K562 (cell line): ENCODE results near the gene PLEKHM2. TPM values are rescaled to one million over a fixed set of nuclear protein-coding genes. Genes with fewer than 3 reads are reported as not detected.
A peak's percentile ranks its signal among the peaks of the same experiment; 100 is the strongest.

Experiments used
- BMI1 ChIP-seq: fragments of 150-350 bp; IDR thresholded peaks from 2 replicates; pipeline ENCODE4 v1.6.1; 2014; ENCODE audit warnings: low read length
- CBFB ChIP-seq: sonication (generic); formaldehyde crosslinking; IDR thresholded peaks from 2 replicates; pipeline ENCODE4 v1.4.0; 2020; ENCODE audit warnings: mild to moderate bottlenecking, missing genetic modification reagents
- CBX5 ChIP-seq: IDR thresholded peaks from 2 replicates; pipeline ENCODE4 v1.6.1; 2014; ENCODE audit warnings: low read depth, borderline replicate concordance
- ELF1 ChIP-seq: fragments of 200-800 bp; sonication (Bioruptor generic); IDR thresholded peaks from 2 replicates; pipeline ENCODE4 v1.6.1; 2016; ENCODE audit warnings: missing genetic modification characterization, missing compliant biosample characterization
- GATAD2B ChIP-seq: fragments of 450-650 bp; IDR thresholded peaks from 2 replicates; pipeline ENCODE4 v1.6.1; 2017; ENCODE audit warnings: mild to moderate bottlenecking, borderline replicate concordance
- HOXB6 ChIP-seq: fragments of 250-450 bp; sonication (Bioruptor Pico); IDR thresholded peaks from 2 replicates; pipeline ENCODE4 v1.5.1; 2022; ENCODE audit warnings: mild to moderate bottlenecking, borderline replicate concordance
- IRF9 ChIP-seq: fragments of 450-650 bp; IDR thresholded peaks from 2 replicates; pipeline ENCODE4 v1.6.1; 2016; ENCODE audit warnings: missing biosample characterization, missing genetic modification characterization
- JUNB ChIP-seq: fragments of 450-650 bp; formaldehyde crosslinking; conservative IDR thresholded peaks from 2 replicates; pipeline ENCODE4 v1.4.0; 2020; ENCODE audit warnings: mild to moderate bottlenecking
- JUND ChIP-seq, 2 experiments: IDR thresholded peaks; 2 replicates in 1 of 2; 3 replicates in 1 of 2; pipeline ENCODE4 v1.6.1; 2011; ENCODE audit warnings: borderline replicate concordance in 2 of 2, low read depth in 2 of 2, low read length in 2 of 2, improper control_type of control experiment in 1 of 2, missing biosample characterization in 1 of 2, missing genetic modification characterization in 1 of 2, missing genetic modification reagents in 1 of 2
- MIER1 ChIP-seq: fragments of 450-650 bp; IDR thresholded peaks from 2 replicates; pipeline ENCODE4 v1.6.1; 2016; ENCODE audit warnings: antibody characterized with exemption, mild to moderate bottlenecking, low read depth
- MYC ChIP-seq, 2 experiments: fragments of 250-450 bp in 1 of 2; sonication (Bioruptor Pico) in 1 of 2; IDR thresholded peaks; 2 replicates each; pipeline versions ENCODE4 v1.5.1 to v1.6.1; 2012 to 2021; ENCODE audit warnings: low read depth in 2 of 2, borderline replicate concordance in 1 of 2, improper control_type of control experiment in 1 of 2, low read length in 1 of 2, mild to moderate bottlenecking in 1 of 2, moderate library complexity in 1 of 2
- MYNN ChIP-seq, 2 experiments: sonication (generic); formaldehyde crosslinking in 1 of 2; IDR thresholded peaks; 2 replicates each; pipeline versions ENCODE4 v1.5.0 to v1.6.1; 2016 to 2020; ENCODE audit warnings: antibody characterized with exemption in 1 of 2, missing genetic modification reagents in 1 of 2
- PHF20 ChIP-seq: fragments of 450-650 bp; IDR thresholded peaks from 2 replicates; pipeline ENCODE4 v1.6.1; 2018; ENCODE audit not compliant: partially characterized antibody
- PHF21A ChIP-seq: fragments of 450-650 bp; IDR thresholded peaks from 2 replicates; pipeline ENCODE4 v1.6.1; 2017; ENCODE audit warnings: low read depth, borderline replicate concordance
- RBFOX2 ChIP-seq: fragments of 200-400 bp; formaldehyde crosslinking; IDR thresholded peaks from 2 replicates; pipeline ENCODE4 v1.6.1; 2017; ENCODE audit warnings: low read depth, mild to moderate bottlenecking, low read length, moderate library complexity
- SFPQ ChIP-seq: fragments of 200-400 bp; formaldehyde crosslinking; IDR thresholded peaks from 2 replicates; pipeline ENCODE4 v1.6.1; 2017; ENCODE audit warnings: mild to moderate bottlenecking, low read depth, low read length, moderate library complexity
- SMARCC2 ChIP-seq: fragments of 450-650 bp; IDR thresholded peaks from 2 replicates; pipeline ENCODE4 v1.6.1; 2017; ENCODE audit warnings: antibody characterized with exemption, moderate library complexity, mild to moderate bottlenecking, low read depth
- SRSF1 ChIP-seq: fragments of 200-400 bp; formaldehyde crosslinking; IDR thresholded peaks from 2 replicates; pipeline ENCODE4 v1.6.1; 2017; ENCODE audit warnings: mild to moderate bottlenecking, low read depth, low read length, moderate library complexity
- SRSF3 ChIP-seq: fragments of 200-400 bp; formaldehyde crosslinking; IDR thresholded peaks from 2 replicates; pipeline ENCODE4 v1.6.1; 2016; ENCODE audit warnings: mild to moderate bottlenecking, low read length, moderate library complexity; ENCODE audit not compliant: insufficient read depth
- ZFP1 ChIP-seq: fragments of 450-650 bp; formaldehyde crosslinking; IDR thresholded peaks from 2 replicates; pipeline ENCODE4 v1.4.0; 2020; ENCODE audit warnings: mild to moderate bottlenecking, mixed read lengths
- ZNF197 ChIP-seq: fragments of 200-800 bp; sonication (Bioruptor generic); IDR thresholded peaks from 2 replicates; pipeline ENCODE4 v1.6.1; 2016; ENCODE audit warnings: low read depth, missing genetic modification characterization, missing compliant biosample characterization
- ZNF282 ChIP-seq: sonication (generic); formaldehyde crosslinking; IDR thresholded peaks from 2 replicates; pipeline ENCODE4 v1.8.1; 2023; ENCODE audit warnings: missing genetic modification reagents
- ZNF707 ChIP-seq: fragments of 250-450 bp; sonication (Bioruptor Pico); conservative IDR thresholded peaks from 2 replicates; pipeline ENCODE4 v1.8.0; 2022; ENCODE audit warnings: inconsistent platforms, mild to moderate bottlenecking, moderate library complexity
- polyA plus RNA-seq, 8 experiments: library from polyadenylated mRNA; depleted of rRNA in 4 of 8; stranded (reverse) in 5 of 8; unstranded in 3 of 8; fragments of >200 nt; fragmentation: Nextera tagmentation in 2 of 8; fragmentation: Illumina TruSeq in 1 of 8; extraction: Ambion mirVana in 2 of 8; extraction: Trizol in 1 of 8; gene quantifications; 2 replicates each; pipeline versions ENCODE4 v1.2.1 to v1.2.3, GENCODE V29; 2011 to 2014; ENCODE audit warnings: inconsistent platforms in 1 of 8, missing spikeins in 1 of 8
- total RNA-seq, 7 experiments: library from RNA; depleted of rRNA in 6 of 7; stranded (reverse); fragments of >200 nt in 6 of 7; fragmentation: Illumina TruSeq in 2 of 7; extraction: Trizol in 2 of 7; gene quantifications; 2 replicates each; pipeline versions ENCODE4 v1.2.1 to v1.2.3, GENCODE V29; 2011 to 2021; ENCODE audit warnings: low replicate concordance in 1 of 7

PLEKHM2 gene
- total and polyA plus RNA-seq, 9 of the 15 experiments (the other 6 are each of a cell fraction or from before 2014, with no cell fraction given): 0.27 to 63.7 (median 33.2) TPM

GRCh38 chr1:15684468-15685291 is 560 bp downstream of the PLEKHM2 start (continued):
- no peak for TF ChIP-seq SFPQ
- no peak for TF ChIP-seq ZNF197 (CRISPR knock-in tag)
- no peak for TF ChIP-seq MIER1
- no peak for TF ChIP-seq MYNN (IDR thresholded peaks at IDR 0.05)
- TF ChIP-seq MYNN (CRISPR knock-in tag; IDR thresholded peaks at IDR 0.05): no peak
- TF ChIP-seq SMARCC2: 0 out of 2 replicates have a peak, but pooled peaks have one; percentile 69
- no peak for TF ChIP-seq PHF20
- no peak for TF ChIP-seq SRSF1
- no peak for TF ChIP-seq JUND (IDR thresholded peaks at IDR 0.05; ENCODE audit: borderline replicate concordance, low read depth, low read length)
- no peak for TF ChIP-seq JUND (tag; IDR thresholded peaks at IDR 0.05; ENCODE audit: borderline replicate concordance, low read depth, low read length)
- TF ChIP-seq RBFOX2: peak; percentile 63
- no peak for TF ChIP-seq ZNF707 (CRISPR knock-in tag)
- no peak for TF ChIP-seq ZNF282 (CRISPR knock-in tag)
- TF ChIP-seq HOXB6 (CRISPR knock-in tag): no peak
- no peak for TF ChIP-seq PHF21A
- TF ChIP-seq JUNB (CRISPR knock-in tag): no peak
- TF ChIP-seq CBX5: no peak
- 0 out of 2 replicates have a peak, but pooled peaks have one; percentile 17 for TF ChIP-seq MYC (IDR thresholded peaks at IDR 0.05; ENCODE audit: low read depth, low read length)
- no peak for TF ChIP-seq MYC (CRISPR knock-in tag; IDR thresholded peaks at IDR 0.05; ENCODE audit: borderline replicate concordance, low read depth)
- no peak for TF ChIP-seq BMI1
- no peak; the same call in 1 of the 2 replicates for TF ChIP-seq GATAD2B
- no peak for TF ChIP-seq CBFB (CRISPR knock-in tag)
- no peak for TF ChIP-seq ZFP1 (CRISPR knock-in tag)
- no peak for TF ChIP-seq SRSF3
- no peak for TF ChIP-seq ELF1 (tag)
- no peak for TF ChIP-seq IRF9 (tag)
